GM13976 (cell line): ENCODE results near the gene GPSM1.

Source experiments
- DNase-seq: peaks from one replicate; pipeline ENCODE4 v3.0.0; 2012; ENCODE audit warnings: low spot score
- CTCF ChIP-seq: IDR thresholded peaks from 2 replicates; pipeline ENCODE4 v1.5.1; 2012; ENCODE audit warnings: borderline replicate concordance, mild to moderate bottlenecking; ENCODE audit not compliant: insufficient read depth; ENCODE audit errors: extremely low read depth, missing control alignments, control extremely low read depth
- in situ Hi-C: fragments of 300-500 bp; cut with MboI; formaldehyde crosslinking; loops from one replicate; pipeline ENCODE4 v1.12.0; 2022; ENCODE audit warnings: low sequenced_read_pairs, mixed read lengths, inconsistent platforms; ENCODE audit not compliant: unreplicated experiment

Gene GPSM1

GRCh38 chr9:136290508-136291000 is 36.8 kb upstream of the GPSM1 start:
- TF ChIP-seq CTCF = no peak
- DNase-seq = no peak
- in situ Hi-C loops = no loop called here

GRCh38 chr9:136291306-136292025 is 35.9 kb upstream of the GPSM1 start:
- in situ Hi-C loops = no loop called here
- no peak for DNase-seq
- no peak for TF ChIP-seq CTCF

- no peak for DNase-seq
- TF ChIP-seq CTCF = no peak
- in situ Hi-C loops = no loop called here
Observed at GRCh38 chr9:136292026-136292538, 35.3 kb upstream of the GPSM1 start.

GRCh38 chr9:136292591-136293448 is 34.5 kb upstream of the GPSM1 start:
- in situ Hi-C loops = no loop called here
- DNase-seq = no peak
- no peak for TF ChIP-seq CTCF

GRCh38 chr9:136293476-136294077 is 33.8 kb upstream of the GPSM1 start:
- in situ Hi-C loops = no loop called here
- no peak for TF ChIP-seq CTCF
- DNase-seq = no peak

GRCh38 chr9:136294437-136294836 is 32.9 kb upstream of the GPSM1 start:
- in situ Hi-C loops = no loop called here
- TF ChIP-seq CTCF = no peak
- no peak for DNase-seq
